NCI-H1436 (cell line): ENCODE data around the gene DUSP22.

ENCODE experiments used
- DNase-seq: peaks from one replicate; lab custom pipeline; 2025; lab: John Stamatoyannopoulos, UW

Gene DUSP22

DNA sequence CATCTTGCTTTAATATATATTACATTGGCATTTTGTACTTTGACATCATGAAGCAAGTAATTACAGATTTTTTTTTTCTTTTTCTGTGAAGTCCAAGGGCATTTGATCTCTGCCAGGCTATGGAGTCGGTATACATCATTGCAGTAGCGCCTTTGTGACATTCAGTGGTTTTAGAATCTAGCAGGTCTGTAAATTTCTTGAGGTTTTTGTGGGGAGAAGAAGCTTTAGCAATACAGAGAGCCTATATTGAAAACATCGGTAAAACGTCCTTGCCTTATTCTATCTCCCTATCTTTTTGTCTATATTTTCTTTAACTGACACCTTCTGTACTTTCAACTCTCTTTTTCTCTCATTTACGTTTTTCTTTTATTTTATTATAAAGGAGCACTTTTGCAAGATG lies 47.2 kb downstream of the DUSP22 start:
- DNase-seq, result no peak

- DNase-seq, result no peak
These were observed 48.1 kb downstream of the DUSP22 start for GRCh38 chr6:340186-340955.

DNA sequence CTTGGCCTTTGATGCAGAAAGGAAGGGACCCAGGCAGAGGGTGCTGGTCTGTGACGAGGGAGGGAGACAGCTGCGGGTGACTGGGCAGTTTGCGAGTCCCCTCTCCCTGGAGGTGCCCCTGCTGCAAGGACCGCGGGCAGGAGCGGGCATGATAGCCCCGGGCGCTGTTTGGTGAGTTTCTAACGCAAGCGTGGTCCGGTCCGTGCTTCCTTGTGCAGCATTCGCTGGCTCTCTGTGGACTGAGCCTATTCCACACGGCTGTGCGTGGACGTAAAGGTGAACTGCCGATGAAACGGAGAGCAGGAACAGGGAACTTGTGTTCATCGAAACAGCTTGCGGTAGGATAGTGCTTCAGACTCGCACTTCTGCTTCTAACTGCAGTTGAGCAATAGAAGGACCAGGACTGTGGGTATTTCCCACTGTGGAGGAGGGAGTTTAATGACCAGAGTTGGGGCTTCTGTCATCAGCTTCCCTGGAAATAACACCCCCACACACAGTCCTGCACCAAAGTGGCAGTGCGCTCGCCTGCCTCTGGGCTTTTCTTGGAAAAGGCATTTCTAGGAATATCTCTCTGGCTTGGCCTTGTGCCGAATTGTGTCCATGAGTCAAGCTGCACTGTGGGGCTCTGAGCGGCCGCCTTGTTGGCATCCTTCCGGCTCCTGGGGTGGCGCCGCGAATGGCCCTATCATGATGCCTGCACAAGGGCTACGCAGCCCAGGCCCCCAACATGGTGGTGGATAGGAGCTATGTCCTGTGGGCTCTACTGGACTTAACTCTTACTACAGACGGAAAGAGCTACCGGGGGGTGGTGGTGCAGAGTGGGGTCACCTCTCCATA lies 48.9 kb downstream of the DUSP22 start:
- no peak for DNase-seq

GRCh38 chr6:341914-342831 lies 49.9 kb downstream of the DUSP22 start:
- no peak for DNase-seq

DNA sequence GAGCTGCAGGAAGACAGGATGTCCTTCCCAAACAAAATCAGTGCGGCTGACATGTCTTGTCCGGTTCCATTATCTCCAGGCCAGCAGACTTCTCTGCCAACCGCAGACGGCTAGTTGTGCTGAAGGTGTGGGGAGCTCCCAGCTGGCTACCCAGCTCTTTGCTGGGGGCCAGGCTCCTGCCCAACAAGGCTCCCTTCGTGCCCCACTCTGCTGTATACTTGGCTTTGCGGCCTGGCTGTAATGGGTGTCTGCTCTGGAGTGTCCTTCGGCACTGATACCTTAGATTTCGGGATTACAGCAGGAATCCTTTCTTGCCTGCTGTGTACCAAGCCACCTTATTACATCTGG lies 50.5 kb downstream of the DUSP22 start:
- no peak for DNase-seq

- no peak for DNase-seq
These were observed 51.1 kb downstream of the DUSP22 start for GRCh38 chr6:343226-343935.

GRCh38 chr6:343960-344815 lies 51.9 kb downstream of the DUSP22 start:
- no peak for DNase-seq

DNA sequence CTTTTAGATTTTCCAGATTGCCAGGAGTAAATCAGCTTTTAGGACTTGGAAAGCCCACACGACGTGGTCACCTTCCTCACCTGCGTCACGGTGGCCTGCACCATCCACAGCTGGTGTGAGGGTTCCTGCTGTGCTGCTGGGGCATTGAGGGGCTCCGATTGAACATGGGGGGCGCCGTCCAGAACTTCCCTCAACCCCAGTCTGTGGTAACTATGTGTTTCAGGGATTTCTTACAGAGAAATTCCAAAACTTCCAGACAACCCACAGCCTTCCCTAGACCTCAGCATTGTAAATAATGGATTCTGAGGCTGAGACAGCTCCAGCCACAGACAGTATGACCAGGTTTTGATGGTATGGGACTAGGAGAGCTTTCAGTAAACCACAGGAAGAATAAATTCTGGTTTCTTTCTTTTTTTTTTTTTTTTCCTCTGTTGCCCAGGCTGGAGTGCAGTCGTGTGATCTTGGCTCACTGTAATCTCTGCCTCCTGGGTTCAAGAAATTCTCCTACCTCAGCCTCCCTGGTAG lies 52.6 kb downstream of the DUSP22 start:
- DNase-seq, result no peak

DNA sequence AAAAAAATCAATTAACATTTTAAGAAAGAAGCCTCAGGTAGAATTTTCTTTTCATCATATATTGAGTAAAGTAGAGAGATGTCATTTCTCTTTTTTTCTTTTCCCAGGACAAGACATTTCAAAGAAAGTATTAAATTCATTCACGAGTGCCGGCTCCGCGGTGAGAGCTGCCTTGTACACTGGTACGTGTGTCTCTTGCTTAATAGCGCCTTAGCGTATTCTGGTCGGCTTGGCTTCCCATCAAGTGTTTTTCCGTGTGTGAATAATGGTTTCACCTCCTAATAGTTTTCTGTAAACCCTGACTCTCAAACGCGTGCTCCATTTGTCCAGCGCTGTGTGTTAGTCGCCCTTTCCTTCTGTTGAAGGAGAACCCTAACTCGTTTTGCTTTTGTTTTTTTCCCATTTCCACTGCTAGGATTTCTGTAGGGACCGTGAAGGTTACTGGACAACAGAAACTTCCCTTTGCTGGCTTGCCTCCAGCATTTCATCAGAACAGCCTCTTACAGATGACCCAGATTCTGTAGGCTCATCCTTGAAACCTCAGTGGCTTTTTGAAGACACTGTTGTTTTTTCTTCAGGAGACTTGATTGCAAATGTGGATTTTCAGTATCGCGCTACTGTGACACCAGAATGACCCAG lies 53.6 kb downstream of the DUSP22 start:
- no peak for DNase-seq

- no peak for DNase-seq
These were observed 54.2 kb downstream of the DUSP22 start for GRCh38 chr6:346386-347030.

DNA sequence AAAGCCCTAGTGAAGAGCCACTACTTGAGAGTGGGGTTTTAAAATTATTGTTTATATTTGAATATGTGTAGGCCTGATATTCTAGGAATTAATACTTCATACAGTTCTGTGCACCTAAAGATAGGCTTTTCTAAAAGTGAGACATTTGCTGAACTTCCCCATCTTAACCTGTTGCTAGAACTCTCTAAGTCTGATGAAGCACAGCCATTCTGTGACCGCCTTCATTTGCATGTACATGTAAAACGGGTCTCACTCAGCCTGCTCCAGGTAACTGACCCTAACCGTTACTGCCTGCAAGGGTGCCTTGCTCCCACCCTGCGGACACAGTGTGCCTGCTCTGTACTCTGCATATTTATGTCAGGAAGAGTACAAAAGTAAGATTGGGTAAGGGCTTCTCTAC lies 54.9 kb downstream of the DUSP22 start:
- no peak for DNase-seq

DNA sequence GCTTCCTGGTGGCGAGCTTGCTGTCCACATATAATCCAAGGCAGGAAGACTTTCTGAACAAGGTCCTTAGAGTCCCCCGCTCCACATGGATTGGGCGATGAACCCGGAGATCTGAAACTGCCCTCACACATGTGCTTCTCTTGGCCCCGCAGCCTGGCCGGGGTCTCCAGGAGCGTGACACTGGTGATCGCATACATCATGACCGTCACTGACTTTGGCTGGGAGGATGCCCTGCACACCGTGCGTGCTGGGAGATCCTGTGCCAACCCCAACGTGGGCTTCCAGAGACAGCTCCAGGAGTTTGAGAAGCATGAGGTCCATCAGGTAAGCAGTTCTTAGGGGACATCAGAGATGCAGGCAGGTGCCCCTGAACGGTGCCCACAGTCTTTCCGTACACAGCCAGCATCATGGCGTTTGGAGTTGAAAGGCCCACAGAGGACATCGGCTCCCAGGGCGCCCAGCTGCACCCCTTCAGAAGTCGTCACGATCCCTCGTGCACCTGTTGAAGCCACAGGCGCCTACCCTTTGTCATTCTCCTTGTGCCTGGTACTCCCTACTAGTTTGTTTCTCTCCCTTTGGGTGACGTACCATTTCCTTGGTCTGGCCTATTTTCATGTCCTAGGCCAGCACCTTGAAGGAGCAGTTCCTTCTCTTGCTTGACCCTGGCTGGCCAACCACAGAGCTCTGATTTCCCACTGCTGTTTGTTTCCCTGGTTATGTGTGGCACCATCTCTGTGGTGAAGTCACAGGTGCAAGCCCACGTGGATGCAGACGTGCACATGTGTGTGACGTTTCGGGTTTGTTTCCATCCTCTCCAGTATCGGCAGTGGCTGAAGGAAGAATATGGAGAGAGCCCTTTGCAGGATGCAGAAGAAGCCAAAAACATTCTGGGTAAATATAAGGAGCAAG lies 55.9 kb downstream of the DUSP22 start:
- DNase-seq, result no peak

- DNase-seq, result no peak
These were observed 56.6 kb downstream of the DUSP22 start for GRCh38 chr6:348860-349396.

DNA sequence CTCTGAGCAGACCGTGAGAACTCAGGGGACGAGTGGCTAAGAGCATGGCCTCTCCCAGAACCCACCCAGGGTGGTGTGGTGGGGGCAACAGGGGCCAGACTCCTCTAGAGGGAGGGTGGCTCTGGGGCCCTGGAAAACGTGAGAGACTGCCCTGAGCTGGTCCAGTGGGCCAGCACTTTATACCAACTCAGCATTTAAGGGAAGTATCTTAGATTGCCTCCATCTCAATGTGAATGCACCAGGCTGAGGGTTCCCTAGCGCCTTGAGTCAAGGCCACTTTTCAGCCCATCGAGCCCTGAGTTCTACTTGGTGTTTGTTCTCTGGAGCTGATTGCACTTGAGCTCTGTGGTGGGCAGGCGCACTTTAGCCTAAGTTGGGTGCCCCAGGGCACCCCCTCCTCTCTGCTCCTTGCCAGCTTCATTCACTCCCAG lies 57.2 kb downstream of the DUSP22 start:
- DNase-seq, result no peak

GRCh38 chr6:350371-350770 lies 58.1 kb downstream of the DUSP22 start:
- DNase-seq, result no peak

GRCh38 chr6:351011-351866 lies 59.0 kb downstream of the DUSP22 start:
- no peak for DNase-seq

- no peak for DNase-seq
These were observed 59.6 kb downstream of the DUSP22 start for GRCh38 chr6:351867-352289.
